IPS-18a (cell line): Measurements from ENCODE around the gene OR10Z1.

Experiments
- H3K27ac ChIP-seq: one replicate; pipeline ENCODE4 v1.5.1; 2013; ENCODE audit warnings: low read length
- H3K27me3 ChIP-seq: one replicate; pipeline ENCODE4 v1.6.1; 2013; ENCODE audit warnings: mild to moderate bottlenecking, low read length; ENCODE audit not compliant: control insufficient read depth, insufficient read depth
- H3K36me3 ChIP-seq: one replicate; pipeline ENCODE4 v1.6.1; 2013; ENCODE audit warnings: low read depth, low read length; ENCODE audit not compliant: control insufficient read depth
- H3K4me1 ChIP-seq: one replicate; pipeline ENCODE4 v1.6.1; 2013; ENCODE audit warnings: low read depth, low read length; ENCODE audit not compliant: control insufficient read depth
- H3K4me3 ChIP-seq: one replicate; pipeline ENCODE4 v1.5.1; 2013; ENCODE audit warnings: low read length
- H3K9ac ChIP-seq: one replicate; pipeline ENCODE4 v1.6.1; 2013; ENCODE audit warnings: mild to moderate bottlenecking, low read length, moderate library complexity
- H3K9me3 ChIP-seq: one replicate; pipeline ENCODE4 v1.6.1; 2013; ENCODE audit warnings: low read depth, low read length; ENCODE audit not compliant: control insufficient read depth

OR10Z1 gene

GRCh38 chr1:158611916-158612315 lies 6.8 kb downstream of the OR10Z1 start:
- no peaks in the 10 kb centered on the region for H3K27me3 ChIP-seq
- no peaks in the 10 kb centered on the region for H3K36me3 ChIP-seq
- H3K9me3 ChIP-seq = no peaks in the 10 kb centered on the region
- no peak overlapping the region for H3K4me3 ChIP-seq
- no peaks in the 10 kb centered on the region for H3K4me1 ChIP-seq
- H3K27ac ChIP-seq = no peak overlapping the region
- H3K9ac ChIP-seq = no peak overlapping the region

GRCh38 chr1:158613764-158614163 lies 8.7 kb downstream of the OR10Z1 start:
- no peaks in the 10 kb centered on the region for H3K9me3 ChIP-seq
- no peak overlapping the region for H3K4me3 ChIP-seq

DNA sequence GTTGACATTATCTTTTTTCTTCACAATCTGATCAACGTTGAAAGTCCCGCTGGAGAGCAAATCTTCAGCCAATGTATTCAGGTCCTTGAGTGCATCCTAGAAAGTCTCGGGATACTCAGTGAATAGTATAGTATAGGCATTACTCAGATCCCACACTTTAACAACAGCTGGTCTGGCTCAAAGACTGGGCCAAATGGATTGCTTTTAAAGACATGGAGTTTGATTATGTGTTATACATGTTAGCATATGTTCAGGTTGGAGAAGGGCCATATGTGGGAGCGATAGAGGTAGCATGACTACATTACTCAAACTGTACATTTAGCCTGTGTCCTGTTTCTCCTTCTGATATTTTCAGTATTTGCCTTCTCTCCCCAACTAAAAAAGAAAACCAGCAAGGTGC lies 33.1 kb downstream of the OR10Z1 start:
- no peak overlapping the region for H3K4me3 ChIP-seq
- peaks cover 6% of the 10 kb centered on the region for H3K9me3 ChIP-seq
- no peaks in the 10 kb centered on the region for H3K36me3 ChIP-seq
- H3K27me3 ChIP-seq = no peaks in the 10 kb centered on the region
- no peak overlapping the region for H3K27ac ChIP-seq
- no peaks in the 10 kb centered on the region for H3K4me1 ChIP-seq
- no peak overlapping the region for H3K9ac ChIP-seq

More at GRCh38 chr1:158613764-158614163, 8.7 kb downstream of the OR10Z1 start:
- no peak overlapping the region for H3K27ac ChIP-seq
- no peak overlapping the region for H3K9ac ChIP-seq
- H3K36me3 ChIP-seq = no peaks in the 10 kb centered on the region
- no peaks in the 10 kb centered on the region for H3K27me3 ChIP-seq
- no peaks in the 10 kb centered on the region for H3K4me1 ChIP-seq

- Histone ChIP-seq H3K9me3 (peaks cover 3% of the 10 kb centered on the region), H3K4me1 (no peaks in the 10 kb centered on the region), H3K4me3 (no peak overlapping the region), H3K27ac (no peak overlapping the region), H3K9ac (no peak overlapping the region), H3K27me3 (no peaks in the 10 kb centered on the region), H3K36me3 (no peaks in the 10 kb centered on the region)
Measured at GRCh38 chr1:158638904-158639303, 33.8 kb downstream of the OR10Z1 start.

DNA sequence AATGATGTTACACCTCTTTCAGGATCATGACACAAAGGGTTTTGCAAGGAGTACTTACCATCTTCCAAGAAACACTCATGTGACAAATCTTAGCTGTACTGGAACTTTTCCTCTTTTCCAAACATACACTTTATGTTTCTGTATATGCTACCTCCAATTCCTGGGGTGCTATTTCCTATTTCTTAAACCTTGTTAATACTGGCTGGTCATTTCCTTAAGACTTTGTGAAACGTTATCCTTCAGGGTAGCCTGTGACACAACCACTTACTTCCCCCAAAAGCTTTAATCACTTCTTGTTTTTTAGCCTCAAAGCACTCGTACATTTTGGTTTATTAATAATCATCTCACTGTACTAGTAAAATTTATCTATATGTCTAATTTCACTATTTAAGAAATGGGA lies 39.4 kb downstream of the OR10Z1 start:
- Histone ChIP-seq H3K4me3 (no peak overlapping the region), H3K27ac (no peak overlapping the region), H3K9me3 (no peaks in the 10 kb centered on the region), H3K27me3 (no peaks in the 10 kb centered on the region), H3K4me1 (no peaks in the 10 kb centered on the region), H3K36me3 (no peaks in the 10 kb centered on the region), H3K9ac (no peak overlapping the region)

DNA sequence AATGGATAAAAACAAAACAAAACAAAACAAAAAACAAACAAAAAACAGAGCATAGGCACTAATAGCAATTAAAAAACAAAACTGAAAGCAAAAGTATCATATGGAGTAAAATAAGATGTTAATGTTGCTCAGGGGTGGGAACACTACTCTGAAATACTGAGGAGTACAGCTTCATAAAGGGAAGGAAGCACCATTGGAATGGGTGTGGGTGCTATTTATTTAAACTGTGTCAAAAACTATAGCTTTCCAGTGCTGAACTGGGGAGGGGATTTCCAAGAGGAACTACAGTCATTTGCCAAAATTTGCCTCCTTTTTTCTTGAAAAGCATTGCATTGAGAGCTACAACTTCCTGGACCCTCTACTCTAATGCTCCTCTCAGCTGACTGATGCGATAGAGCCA lies 41.4 kb downstream of the OR10Z1 start:
- H3K27me3 ChIP-seq = no peaks in the 10 kb centered on the region
- no peaks in the 10 kb centered on the region for H3K4me1 ChIP-seq
- no peak overlapping the region for H3K9ac ChIP-seq
- H3K4me3 ChIP-seq = no peak overlapping the region
- H3K36me3 ChIP-seq = no peaks in the 10 kb centered on the region
- H3K27ac ChIP-seq = no peak overlapping the region
- H3K9me3 ChIP-seq = no peaks in the 10 kb centered on the region

DNA sequence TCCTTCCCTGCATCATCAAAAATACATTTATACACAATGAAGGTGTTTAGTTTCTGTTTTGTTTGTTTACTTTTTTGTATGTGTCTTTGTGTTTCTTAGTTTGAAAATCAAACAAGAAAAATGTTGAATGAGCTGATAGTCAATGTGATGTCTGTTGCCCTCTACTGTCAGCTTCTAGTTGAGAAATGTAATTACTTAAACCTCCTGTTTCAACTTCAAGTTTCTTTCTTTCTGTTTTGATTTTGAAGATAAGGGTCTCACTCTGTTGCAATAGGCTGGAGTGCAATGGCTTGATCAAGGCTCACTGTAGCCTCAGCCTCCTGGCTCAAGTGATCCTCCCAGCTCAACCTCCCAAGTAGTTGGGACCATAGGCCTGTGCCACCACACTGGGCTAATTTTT lies 44.0 kb downstream of the OR10Z1 start:
- Histone ChIP-seq H3K27me3 (no peaks in the 10 kb centered on the region), H3K9ac (no peak overlapping the region), H3K27ac (no peak overlapping the region), H3K4me3 (no peak overlapping the region), H3K4me1 (no peaks in the 10 kb centered on the region), H3K9me3 (no peaks in the 10 kb centered on the region), H3K36me3 (no peaks in the 10 kb centered on the region)

DNA sequence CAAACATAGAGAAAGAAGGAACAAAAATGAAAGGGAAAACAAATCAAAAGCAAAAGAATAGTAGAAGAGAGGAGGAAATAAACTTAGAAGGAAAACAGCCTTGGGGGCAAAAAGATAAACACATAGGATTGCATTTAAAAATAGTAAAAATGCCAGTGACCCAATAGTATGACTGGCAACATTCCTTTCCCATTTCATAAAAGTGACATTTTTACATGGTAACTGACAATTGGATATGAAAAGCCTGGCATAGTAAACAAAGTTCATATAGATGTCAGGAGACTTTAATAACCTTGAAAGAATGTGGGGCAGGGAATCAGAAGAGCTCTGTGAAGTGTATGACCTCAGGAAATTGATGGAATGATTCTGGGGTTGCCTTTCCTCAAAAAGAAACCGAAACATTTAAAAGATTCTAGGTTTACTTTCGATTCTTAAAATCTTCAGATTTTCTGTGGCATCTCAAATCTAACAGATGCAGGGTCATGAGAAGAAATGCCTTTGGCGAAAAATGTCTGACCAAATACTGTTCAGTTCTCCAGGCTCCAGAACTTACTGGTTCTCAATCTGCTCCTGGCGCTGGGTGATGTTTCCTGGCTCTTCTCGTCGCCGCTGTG lies 47.8 kb downstream of the OR10Z1 start:
- Histone ChIP-seq H3K9ac (no peak overlapping the region), H3K36me3 (no peaks in the 10 kb centered on the region), H3K4me3 (no peak overlapping the region), H3K4me1 (no peaks in the 10 kb centered on the region), H3K27me3 (no peaks in the 10 kb centered on the region), H3K9me3 (no peaks in the 10 kb centered on the region), H3K27ac (no peak overlapping the region)

DNA sequence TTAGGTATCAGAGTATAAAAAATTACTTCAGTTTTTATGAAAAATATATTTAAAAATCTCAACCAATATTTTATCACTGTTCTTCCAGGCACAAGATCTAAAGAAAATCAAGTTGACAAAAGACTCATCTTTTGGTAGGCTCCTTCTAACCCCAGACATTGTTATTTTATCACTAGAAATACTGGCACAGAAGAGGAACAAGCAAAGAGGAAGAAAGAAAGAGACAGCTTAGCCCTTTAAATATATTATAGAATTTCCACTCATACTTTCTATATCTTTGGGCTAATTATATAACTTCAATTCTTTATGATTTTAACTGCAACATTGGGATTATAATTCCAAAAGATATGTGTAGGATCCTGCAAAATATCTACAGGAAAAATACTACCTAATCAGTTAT lies 49.0 kb downstream of the OR10Z1 start:
- no peak overlapping the region for H3K27ac ChIP-seq
- no peak overlapping the region for H3K4me3 ChIP-seq
- no peak overlapping the region for H3K9ac ChIP-seq
- no peaks in the 10 kb centered on the region for H3K4me1 ChIP-seq
- no peaks in the 10 kb centered on the region for H3K9me3 ChIP-seq
- H3K27me3 ChIP-seq = no peaks in the 10 kb centered on the region
- H3K36me3 ChIP-seq = no peaks in the 10 kb centered on the region

DNA sequence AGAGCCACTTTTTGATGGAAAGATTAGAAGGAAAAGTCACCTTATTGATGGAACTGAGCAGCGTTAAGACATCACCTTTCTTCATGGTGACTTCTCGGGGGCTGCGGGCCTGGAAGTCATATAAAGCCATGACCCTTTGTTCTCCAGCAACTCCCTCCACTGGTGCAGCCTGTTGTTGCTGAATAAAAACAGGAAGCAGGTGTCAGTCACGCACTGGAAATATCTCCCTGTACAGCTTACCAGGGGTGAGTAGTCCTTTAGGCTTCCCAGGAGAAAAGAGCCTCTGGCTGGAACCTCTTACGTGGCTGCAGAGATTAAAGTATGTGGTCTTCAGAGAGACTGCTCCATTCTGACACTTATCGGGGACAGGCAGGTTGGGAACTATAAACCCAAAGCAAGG lies 49.5 kb downstream of the OR10Z1 start:
- no peaks in the 10 kb centered on the region for H3K36me3 ChIP-seq
- no peaks in the 10 kb centered on the region for H3K27me3 ChIP-seq
- no peaks in the 10 kb centered on the region for H3K9me3 ChIP-seq
- no peak overlapping the region for H3K9ac ChIP-seq
- H3K4me3 ChIP-seq = no peak overlapping the region
- H3K27ac ChIP-seq = no peak overlapping the region
- no peaks in the 10 kb centered on the region for H3K4me1 ChIP-seq
